SK-N-SH (cell line): ENCODE data around the gene ELOVL1. TPM values are rescaled to one million over a fixed set of nuclear protein-coding genes. Genes with fewer than 3 reads are reported as not detected.
"Not testable (repeated sequence)": the region's sequence is repeated elsewhere in the genome, so short reads cannot be mapped to it uniquely, and the experiment has no call there.

ENCODE experiments used
- CTCF ChIA-PET: fragments of 300-600, 350-600 bp; formaldehyde crosslinking; extraction: SDS; loops from one replicate; lab custom pipeline; 2021; lab: Yijun Ruan, JAX
- POLR2A ChIA-PET: fragments of 350-600 bp; sonication (Branson Sonifier 250); formaldehyde crosslinking; extraction: SDS; loops from one replicate; lab custom pipeline; 2020; ENCODE audit warnings: antibody characterized with exemption, inconsistent platforms; lab: Yijun Ruan, JAX
- DNase-seq: peaks from one replicate; pipeline ENCODE4 v3.0.0; 2012
- H2AFZ ChIP-seq: fragments of 200-600 bp; sonication (generic); 2 replicates; pipeline ENCODE4 v1.8.1; 2016; ENCODE audit warnings: antibody characterized with exemption, mild to moderate bottlenecking, low read depth
- H3F3A ChIP-seq: fragments of 200-600 bp; sonication (generic); replicated peaks from 2 replicates; pipeline ENCODE3; 2016; ENCODE audit warnings: antibody characterized with exemption, mild to moderate bottlenecking; ENCODE audit not compliant: insufficient read depth
- H3K27ac ChIP-seq, 2 experiments: fragments of 200-500 bp in 1 of 2; fragments of 200-600 bp in 1 of 2; sonication (Bioruptor generic) in 1 of 2; sonication (generic), shearing (Covaris generic) in 1 of 2; 2 replicates each; pipeline versions ENCODE4 v1.5.1 to v1.6.1; 2014 to 2016; ENCODE audit warnings: low read depth in 2 of 2, inconsistent platforms in 1 of 2, low read length in 1 of 2, mild to moderate bottlenecking in 1 of 2, mixed read lengths in 1 of 2
- H3K27me3 ChIP-seq: fragments of 200-600 bp; sonication (generic), shearing (Covaris generic); 2 replicates; pipeline ENCODE4 v1.6.1; 2016; ENCODE audit warnings: mixed run types; ENCODE audit not compliant: insufficient read depth
- H3K36me3 ChIP-seq, 2 experiments: fragments of 200-500 bp in 1 of 2; fragments of 200-600 bp in 1 of 2; sonication (Bioruptor generic) in 1 of 2; sonication (generic) in 1 of 2; replicated peaks in 1 of 2; 2 replicates each; pipeline versions ENCODE3 to v1.5.1; 2014 to 2016; ENCODE audit warnings: low read length in 1 of 2, mild to moderate bottlenecking in 1 of 2; ENCODE audit not compliant: insufficient read depth in 2 of 2, control insufficient read depth in 1 of 2
- H3K4me1 ChIP-seq, 2 experiments: fragments of 200-500 bp in 1 of 2; fragments of 200-600 bp in 1 of 2; sonication (Bioruptor generic) in 1 of 2; sonication (generic), shearing (Covaris generic) in 1 of 2; 2 replicates each; pipeline versions ENCODE4 v1.5.1 to v1.6.1; 2014 to 2016; ENCODE audit warnings: low read depth in 1 of 2, low read length in 1 of 2, mixed run types in 1 of 2; ENCODE audit not compliant: insufficient read depth in 2 of 2, control insufficient read depth in 1 of 2
- H3K4me2 ChIP-seq: fragments of 200-600 bp; sonication (generic), shearing (Covaris generic); 2 replicates; pipeline ENCODE4 v1.6.1; 2017; ENCODE audit warnings: mixed run types
- H3K4me3 ChIP-seq, 2 experiments: fragments of 200-500 bp in 1 of 2; fragments of 200-600 bp in 1 of 2; sonication (Bioruptor generic) in 1 of 2; sonication (generic), shearing (Covaris generic) in 1 of 2; 2 replicates each; pipeline versions ENCODE4 v1.5.1 to v1.8.1; 2014 to 2016; ENCODE audit warnings: low read depth in 2 of 2, inconsistent platforms in 1 of 2, low read length in 1 of 2, mild to moderate bottlenecking in 1 of 2, mixed read lengths in 1 of 2, moderate library complexity in 1 of 2
- H3K79me2 ChIP-seq: fragments of 200-600 bp; sonication (generic); 2 replicates; pipeline ENCODE4 v1.8.1; 2017; ENCODE audit warnings: mild to moderate bottlenecking; ENCODE audit not compliant: insufficient read depth
- H3K9ac ChIP-seq: fragments of 200-600 bp; sonication (generic); 2 replicates; pipeline ENCODE4 v1.6.1; 2017; ENCODE audit warnings: mixed run types
- H3K9me2 ChIP-seq: fragments of 200-600 bp; sonication (generic); 2 replicates; pipeline ENCODE4 v1.6.1; 2017; ENCODE audit warnings: mixed run types
- H3K9me3 ChIP-seq: fragments of 200-600 bp; sonication (generic); 2 replicates; pipeline ENCODE4 v1.6.1; 2017; ENCODE audit warnings: mixed run types, mild to moderate bottlenecking, moderate library complexity
- H4K20me1 ChIP-seq: fragments of 200-600 bp; sonication (generic); 2 replicates; pipeline ENCODE4 v1.6.1; 2017; ENCODE audit warnings: mild to moderate bottlenecking, mixed run types; ENCODE audit not compliant: insufficient read depth
- ELF1 ChIP-seq: IDR thresholded peaks from 2 replicates; pipeline ENCODE4 v1.4.0; 2012
- FOSL2 ChIP-seq: IDR thresholded peaks from 2 replicates; pipeline ENCODE4 v1.4.0; 2012; ENCODE audit warnings: low read depth, mild to moderate bottlenecking, moderate library complexity, borderline replicate concordance
- FOXJ3 ChIP-seq: sonication (generic); formaldehyde crosslinking; IDR thresholded peaks from 2 replicates; pipeline ENCODE4 v1.5.1; 2020; ENCODE audit warnings: mild to moderate bottlenecking, missing genetic modification reagents
- GABPA ChIP-seq: IDR thresholded peaks from 2 replicates; pipeline ENCODE4 v1.4.0; 2012; ENCODE audit warnings: low read depth, mild to moderate bottlenecking
- MEF2A ChIP-seq: IDR thresholded peaks from 2 replicates; pipeline ENCODE4 v1.4.0; 2012; ENCODE audit warnings: low read depth, borderline replicate concordance
- NFIC ChIP-seq: IDR thresholded peaks from 2 replicates; pipeline ENCODE4 v1.4.0; 2012; ENCODE audit warnings: borderline replicate concordance
- POLR2AphosphoS5 ChIP-seq: IDR thresholded peaks from 2 replicates; pipeline ENCODE4 v1.6.1; 2012; ENCODE audit warnings: low read depth, low read length
- RAD21 ChIP-seq: IDR thresholded peaks from 2 replicates; pipeline ENCODE4 v1.6.1; 2012; ENCODE audit warnings: mild to moderate bottlenecking, low read length
- RCOR1 ChIP-seq: fragments of 150-350 bp; IDR thresholded peaks from 2 replicates; pipeline ENCODE4 v1.6.1; 2017; ENCODE audit warnings: antibody characterized with exemption, low read length
- RXRA ChIP-seq: IDR thresholded peaks from 2 replicates; pipeline ENCODE4 v1.4.0; 2012; ENCODE audit warnings: low read depth, mild to moderate bottlenecking, borderline replicate concordance
- SMC3 ChIP-seq: IDR thresholded peaks from 2 replicates; pipeline ENCODE4 v1.6.1; 2012; ENCODE audit warnings: low read depth, low read length, improper control_type of control experiment
- TAF1 ChIP-seq: IDR thresholded peaks from 2 replicates; pipeline ENCODE4 v1.6.1; 2012; ENCODE audit warnings: low read depth, mild to moderate bottlenecking, low read length, moderate library complexity, borderline replicate concordance
- WGBS: methylation state at CpG from one replicate; pipeline ENCODE4 v1.1.6; 2017; ENCODE audit warnings: low lambda C conversion rate; 5-methylcytosine and 5-hydroxymethylcytosine counted together
- polyA plus RNA-seq, 3 experiments: library from polyadenylated mRNA; depleted of rRNA; stranded (reverse); fragments of >200 nt; gene quantifications; 2 replicates each; pipeline ENCODE4 v1.2.3, GENCODE V29; 2012
- TF ChIP-seq, protein P1 (sequence below): IDR thresholded peaks from 2 replicates; pipeline ENCODE4 v1.4.0; 2012; ENCODE audit warnings: low read depth, borderline replicate concordance
- TF ChIP-seq, protein P2 (sequence below): fragments of 150-350 bp; IDR thresholded peaks from 2 replicates; pipeline ENCODE4 v1.6.1; 2017; ENCODE audit warnings: antibody characterized with exemption, low read length, low read depth, borderline replicate concordance
- TF ChIP-seq, protein P3 (sequence below): IDR thresholded peaks from 2 replicates; pipeline ENCODE4 v1.4.0; 2012; ENCODE audit warnings: low read depth
- TF ChIP-seq, protein P4 (sequence below): fragments of 200-600 bp; sonication (generic); IDR thresholded peaks from 2 replicates; pipeline ENCODE4 v1.6.1; 2017; ENCODE audit warnings: antibody characterized with exemption, mild to moderate bottlenecking, moderate library complexity

Gene ELOVL1
- polyA plus RNA-seq, 1 of the 3 experiments (the other 2 are of a cell fraction), result 127 TPM

DNA sequence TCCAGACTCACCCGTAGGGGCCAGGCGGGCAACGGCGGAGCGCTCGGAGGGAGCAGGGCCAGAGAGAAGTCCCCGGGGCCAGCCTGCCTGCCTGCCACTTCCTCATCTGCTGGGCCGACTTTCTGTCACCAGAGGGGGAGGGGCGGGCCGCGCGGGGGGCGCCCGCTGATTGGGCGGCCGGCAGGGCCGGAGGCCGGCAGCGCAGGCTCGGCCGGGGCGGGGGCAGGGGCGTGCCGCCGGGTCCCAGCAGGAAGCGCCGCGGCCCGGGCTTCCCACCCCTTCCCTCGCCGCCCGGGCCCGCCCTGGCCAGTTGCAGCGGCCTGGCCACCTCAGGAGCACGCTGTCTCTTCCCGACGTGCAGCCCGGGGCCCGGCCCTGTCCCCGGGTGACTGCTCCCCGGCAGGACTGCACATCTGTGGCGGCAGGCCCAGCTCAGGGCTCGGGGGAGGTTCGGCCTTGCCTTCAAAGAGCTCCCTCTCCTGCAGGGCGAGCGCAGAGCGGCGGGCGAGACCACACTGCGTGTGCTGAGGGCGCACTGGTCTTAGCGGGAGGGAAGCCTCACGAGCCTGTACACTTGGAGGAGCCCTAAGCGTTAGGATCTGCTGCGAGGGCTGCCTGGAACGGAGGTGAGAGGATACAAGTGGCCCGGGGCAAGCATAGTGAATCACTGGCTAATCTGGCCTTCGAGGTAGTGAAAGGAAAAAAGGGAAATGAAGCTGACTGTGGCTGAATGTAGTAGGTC lies at the start of gene ELOVL1 (continued):
- peak; percentile 68 for TF ChIP-seq TAF1
- no peak for TF ChIP-seq RCOR1
- no peak for TF ChIP-seq FOSL2
- TF ChIP-seq, protein P1, sequence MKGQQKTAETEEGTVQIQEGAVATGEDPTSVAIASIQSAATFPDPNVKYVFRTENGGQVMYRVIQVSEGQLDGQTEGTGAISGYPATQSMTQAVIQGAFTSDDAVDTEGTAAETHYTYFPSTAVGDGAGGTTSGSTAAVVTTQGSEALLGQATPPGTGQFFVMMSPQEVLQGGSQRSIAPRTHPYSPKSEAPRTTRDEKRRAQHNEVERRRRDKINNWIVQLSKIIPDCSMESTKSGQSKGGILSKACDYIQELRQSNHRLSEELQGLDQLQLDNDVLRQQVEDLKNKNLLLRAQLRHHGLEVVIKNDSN, result 0 out of 2 replicates have a peak, but pooled peaks have one; percentile 9
- TF ChIP-seq ELF1, result peak; percentile 78
- TF ChIP-seq, protein P2, sequence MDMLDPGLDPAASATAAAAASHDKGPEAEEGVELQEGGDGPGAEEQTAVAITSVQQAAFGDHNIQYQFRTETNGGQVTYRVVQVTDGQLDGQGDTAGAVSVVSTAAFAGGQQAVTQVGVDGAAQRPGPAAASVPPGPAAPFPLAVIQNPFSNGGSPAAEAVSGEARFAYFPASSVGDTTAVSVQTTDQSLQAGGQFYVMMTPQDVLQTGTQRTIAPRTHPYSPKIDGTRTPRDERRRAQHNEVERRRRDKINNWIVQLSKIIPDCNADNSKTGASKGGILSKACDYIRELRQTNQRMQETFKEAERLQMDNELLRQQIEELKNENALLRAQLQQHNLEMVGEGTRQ, result no peak
- TF ChIP-seq GABPA, result no peak
- TF ChIP-seq, protein P3, sequence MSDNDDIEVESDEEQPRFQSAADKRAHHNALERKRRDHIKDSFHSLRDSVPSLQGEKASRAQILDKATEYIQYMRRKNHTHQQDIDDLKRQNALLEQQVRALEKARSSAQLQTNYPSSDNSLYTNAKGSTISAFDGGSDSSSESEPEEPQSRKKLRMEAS, result peak; percentile 94
- TF ChIP-seq POLR2AphosphoS5, result peak; percentile 92
- TF ChIP-seq NFIC, result no peak
- no peak for TF ChIP-seq MEF2A

DNA sequence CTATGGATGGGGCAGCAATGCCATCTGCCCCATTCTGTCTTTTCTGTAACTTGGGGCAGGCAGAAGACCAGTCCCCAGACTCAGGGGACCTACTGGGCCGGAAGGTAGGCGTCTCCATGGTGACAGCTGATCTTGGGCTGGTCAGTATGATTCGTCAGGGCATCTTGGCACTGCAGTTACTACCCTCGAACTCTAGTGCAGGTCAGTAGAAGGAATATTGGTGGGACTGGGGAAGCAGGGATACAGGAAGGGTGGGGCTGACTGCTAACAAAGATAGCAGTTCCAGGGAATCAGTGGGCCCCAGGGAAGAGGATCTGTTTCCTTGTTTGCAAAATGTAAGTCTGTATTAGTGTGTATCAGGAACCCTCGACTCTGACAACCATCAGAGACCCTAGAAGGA lies 48.1 kb upstream of the ELOVL1 start:
- POLR2A ChIA-PET, result no interaction called here
- Histone ChIP-seq H3K4me3 (no peak overlapping the region), H3K4me1 (no peaks in the 10 kb centered on the region), H3K27ac (no peak overlapping the region), H3K36me3 (peaks cover 38 to 48% of the 10 kb centered on the region in 2 experiments), H3K9me3 (no peaks in the 10 kb centered on the region), H3F3A (peaks cover 6% of the 10 kb centered on the region), H2AFZ (no peak overlapping the region), H3K9me2 (no peaks in the 10 kb centered on the region), H3K79me2 (no peaks in the 10 kb centered on the region), H3K9ac (no peak overlapping the region), H3K27me3 (no peaks in the 10 kb centered on the region), H4K20me1 (no peaks in the 10 kb centered on the region), H3K4me2 (no peak overlapping the region)
- DNase-seq, result no peak
- TF ChIP-seq FOXJ3, result no peak
- TF ChIP-seq MEF2A, result no peak
- WGBS, result 76% methylated on average over 2 of the region's 5 CpGs
- CTCF ChIA-PET, result interaction anchor here (1.2 to 5.6 kb wide), 5 partner anchors 19 to 200 kb away, joined by 4 to 134 read pairs (median 8); no protein-coding TSS in a partner anchor

DNA sequence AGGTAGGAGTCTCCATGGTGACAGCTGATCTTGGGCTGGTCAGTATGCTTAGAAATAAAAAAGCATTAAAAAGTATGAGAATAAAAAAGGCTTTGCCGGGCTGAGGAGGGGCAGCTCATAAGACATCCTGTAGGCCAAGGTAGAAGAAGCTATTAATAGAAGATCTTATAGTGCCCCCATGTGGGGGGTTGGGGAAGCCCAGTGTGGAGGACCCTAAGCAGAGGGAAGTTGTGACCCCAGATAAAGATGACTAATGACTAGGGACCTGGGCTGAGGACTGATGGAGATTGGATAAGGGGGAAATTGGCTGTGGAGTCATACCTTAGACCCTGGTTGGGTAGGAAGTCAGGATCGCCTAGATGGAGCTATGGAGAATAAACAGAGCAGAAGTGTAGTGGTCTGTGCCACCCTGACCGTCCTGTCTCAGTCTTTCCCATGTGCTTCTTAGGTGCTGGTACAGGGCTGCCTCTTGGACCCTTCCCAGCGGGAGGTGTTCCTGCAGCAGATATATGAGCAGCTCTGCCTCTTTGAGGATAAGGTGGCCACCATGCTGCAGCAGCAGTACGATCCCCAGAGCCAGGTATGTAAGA lies 46.9 kb upstream of the ELOVL1 start:
- no peak overlapping the region for H2AFZ ChIP-seq
- no peaks in the 10 kb centered on the region for H3K27me3 ChIP-seq
- ChIA-PET CTCF (interaction anchor here (0.6 to 5.6 kb wide), 31 partner anchors 8 to 502 kb away, joined by 3 to 134 read pairs (median 4); partner anchors contain the start of gene CDC20), POLR2A (interaction anchor here (1.1 kb wide), 1 partner anchor 188 kb away, joined by 6 read pairs; no protein-coding TSS in a partner anchor)
- H3K9me2 ChIP-seq, result no peaks in the 10 kb centered on the region
- no peak overlapping the region for H3K4me2 ChIP-seq
- no peaks in the 10 kb centered on the region for H3K9me3 ChIP-seq
- no peak overlapping the region for H3K9ac ChIP-seq
- 85% methylated on average over 4 of the region's 5 CpGs for WGBS
- peaks cover 6% of the 10 kb centered on the region for H3F3A ChIP-seq
- TF ChIP-seq SMC3, result peak; percentile 54
- TF ChIP-seq RXRA, result no peak
- TF ChIP-seq, protein P4, sequence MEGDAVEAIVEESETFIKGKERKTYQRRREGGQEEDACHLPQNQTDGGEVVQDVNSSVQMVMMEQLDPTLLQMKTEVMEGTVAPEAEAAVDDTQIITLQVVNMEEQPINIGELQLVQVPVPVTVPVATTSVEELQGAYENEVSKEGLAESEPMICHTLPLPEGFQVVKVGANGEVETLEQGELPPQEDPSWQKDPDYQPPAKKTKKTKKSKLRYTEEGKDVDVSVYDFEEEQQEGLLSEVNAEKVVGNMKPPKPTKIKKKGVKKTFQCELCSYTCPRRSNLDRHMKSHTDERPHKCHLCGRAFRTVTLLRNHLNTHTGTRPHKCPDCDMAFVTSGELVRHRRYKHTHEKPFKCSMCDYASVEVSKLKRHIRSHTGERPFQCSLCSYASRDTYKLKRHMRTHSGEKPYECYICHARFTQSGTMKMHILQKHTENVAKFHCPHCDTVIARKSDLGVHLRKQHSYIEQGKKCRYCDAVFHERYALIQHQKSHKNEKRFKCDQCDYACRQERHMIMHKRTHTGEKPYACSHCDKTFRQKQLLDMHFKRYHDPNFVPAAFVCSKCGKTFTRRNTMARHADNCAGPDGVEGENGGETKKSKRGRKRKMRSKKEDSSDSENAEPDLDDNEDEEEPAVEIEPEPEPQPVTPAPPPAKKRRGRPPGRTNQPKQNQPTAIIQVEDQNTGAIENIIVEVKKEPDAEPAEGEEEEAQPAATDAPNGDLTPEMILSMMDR, result peak; percentile 73
- no peak for TF ChIP-seq RCOR1
- peak; percentile 74 for TF ChIP-seq RAD21
- H3K27ac ChIP-seq, result no peak overlapping the region
- H3K36me3 ChIP-seq, result peaks cover 36 to 44% of the 10 kb centered on the region in 2 experiments
- no peaks in the 10 kb centered on the region for H3K79me2 ChIP-seq
- peak; percentile 72 for DNase-seq
- no peaks in the 10 kb centered on the region for H4K20me1 ChIP-seq
- no peaks in the 10 kb centered on the region for H3K4me1 ChIP-seq
- H3K4me3 ChIP-seq, result no peak overlapping the region; a peak in 1 of 4 replicates

DNA sequence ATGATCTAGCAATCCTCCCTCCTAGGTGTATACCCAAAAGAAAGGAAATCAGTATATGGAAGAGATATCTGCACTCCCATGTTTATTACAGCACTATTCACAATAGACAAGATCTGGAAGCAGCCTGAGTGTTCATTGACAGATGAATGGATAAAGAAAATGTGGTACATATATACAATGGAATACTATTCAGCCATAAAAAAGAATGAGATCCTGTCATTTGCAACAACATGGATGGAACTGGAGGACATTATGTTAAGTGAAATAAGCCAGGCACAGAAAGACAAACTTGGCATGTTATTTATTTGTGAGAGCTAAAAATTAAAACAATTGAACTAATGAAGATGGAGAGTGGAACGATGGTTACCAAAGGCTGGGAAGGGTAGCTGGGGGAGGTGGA lies 45.6 kb upstream of the ELOVL1 start:
- H3K27ac ChIP-seq, H3K9me2 ChIP-seq, H3K27me3 ChIP-seq, POLR2A ChIA-PET, H3K4me3 ChIP-seq, H4K20me1 ChIP-seq, H2AFZ ChIP-seq, H3K9me3 ChIP-seq, H3F3A ChIP-seq, H3K4me2 ChIP-seq, H3K9ac ChIP-seq, H3K4me1 ChIP-seq, DNase-seq, H3K79me2 ChIP-seq: not testable (repeated sequence)
- WGBS, result 100% methylated on average over 1 of the region's 1 CpG
- CTCF ChIA-PET, result interaction anchor here (0.6 to 5.6 kb wide), 6 partner anchors 23 to 1030 kb away, joined by 3 to 134 read pairs (median 8); no protein-coding TSS in a partner anchor
- H3K36me3 ChIP-seq, result peaks cover 32 to 50% of the 10 kb centered on the region in 2 experiments
